DMS53 (cell line): Measurements from ENCODE around the gene LRRC8C.
"Not testable (repeated sequence)": the region's sequence is repeated elsewhere in the genome, so short reads cannot be mapped to it uniquely, and the experiment has no call there.

Source experiments
- DNase-seq: peaks from one replicate; lab custom pipeline; 2025; lab: John Stamatoyannopoulos, UW

Gene LRRC8C

GRCh38 chr1:89607586-89608318, 25.2 kb upstream of the LRRC8C start:
- DNase-seq = no peak

GRCh38 chr1:89608319-89608983, 24.5 kb upstream of the LRRC8C start:
- DNase-seq = no peak

- DNase-seq = no peak
Observed at GRCh38 chr1:89608984-89609725, 23.8 kb upstream of the LRRC8C start.

DNA sequence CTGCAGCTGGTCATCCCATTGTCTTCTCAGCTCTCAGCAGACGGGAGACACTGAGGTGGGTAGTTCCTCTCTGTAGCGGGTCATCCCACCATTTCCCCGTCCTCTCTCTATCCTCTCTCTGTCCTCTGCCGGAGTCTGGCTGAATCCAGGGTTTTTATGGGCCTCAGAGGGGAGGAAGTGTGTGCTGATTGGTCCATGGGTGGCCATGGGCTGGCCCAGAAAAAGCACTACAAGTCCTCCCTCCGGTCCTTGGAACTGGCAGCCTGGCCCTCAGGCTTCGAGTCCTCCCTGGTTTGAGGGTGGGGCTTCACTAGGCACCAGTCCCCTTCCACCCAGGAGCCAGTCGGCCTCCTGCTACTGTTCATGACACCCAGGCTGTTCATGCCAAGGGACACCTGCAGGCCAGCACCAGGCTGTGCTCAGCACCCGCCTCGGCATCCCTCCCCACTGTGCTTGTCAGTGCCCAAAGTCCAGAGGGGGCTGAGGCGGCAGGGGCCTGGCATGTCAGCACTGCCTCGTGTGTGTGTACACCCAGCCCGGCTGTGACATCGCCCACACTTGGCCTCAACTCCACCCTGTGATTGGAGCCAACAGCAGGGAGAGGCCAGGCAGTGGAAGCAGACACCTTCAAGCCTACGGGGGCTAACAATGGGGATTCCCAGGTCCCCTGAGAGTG, 23.0 kb upstream of the LRRC8C start:
- no peak for DNase-seq

GRCh38 chr1:89610457-89611011, 22.4 kb upstream of the LRRC8C start:
- DNase-seq = no peak

GRCh38 chr1:89611721-89612120, 21.2 kb upstream of the LRRC8C start:
- no peak for DNase-seq

GRCh38 chr1:89613928-89614327, 19.0 kb upstream of the LRRC8C start:
- no peak for DNase-seq

- peak; percentile 70 for DNase-seq
Observed at GRCh38 chr1:89615676-89616598, 17.0 kb upstream of the LRRC8C start.

DNA sequence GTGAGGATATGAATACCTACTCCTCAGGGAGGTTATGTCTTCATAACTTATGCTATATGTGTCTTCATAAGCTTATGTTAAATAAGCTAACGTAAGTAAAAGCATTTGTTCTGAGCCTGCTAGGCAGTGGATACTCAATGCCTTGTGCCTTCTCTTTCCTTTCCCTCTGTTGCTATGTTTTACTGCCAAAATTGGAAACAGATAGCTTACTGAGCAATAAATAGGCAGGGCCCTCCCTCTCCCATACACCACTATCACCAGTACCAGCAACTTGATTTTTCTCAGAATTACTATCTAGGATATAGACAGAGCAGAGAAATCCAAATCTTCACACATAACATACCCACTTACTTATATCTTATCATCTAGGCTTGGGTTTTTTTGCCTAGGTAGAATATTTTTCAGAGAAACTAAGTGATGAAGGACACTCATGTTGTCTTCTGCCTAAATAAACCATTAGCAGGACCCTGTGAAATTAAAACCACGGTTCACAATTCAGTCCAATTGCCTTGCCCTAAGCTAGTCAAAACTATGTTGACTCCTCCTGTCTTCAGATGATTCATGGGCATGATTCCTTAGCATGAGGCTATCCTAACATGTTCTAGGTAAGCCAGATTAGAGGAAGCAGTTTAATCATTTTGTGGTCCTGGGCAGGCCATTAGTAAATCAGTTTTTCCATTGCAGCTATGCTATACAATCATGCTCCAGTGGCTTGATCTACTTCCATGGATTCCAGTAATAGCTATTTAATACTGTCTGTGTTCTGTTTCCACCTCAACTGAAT, 15.9 kb upstream of the LRRC8C start:
- no peak for DNase-seq

- DNase-seq = no peak
Observed at GRCh38 chr1:89620664-89621063, 12.3 kb upstream of the LRRC8C start.

- peak; percentile 21 for DNase-seq
Observed at GRCh38 chr1:89622895-89623294, 10.0 kb upstream of the LRRC8C start.

GRCh38 chr1:89624314-89624713, 8.6 kb upstream of the LRRC8C start:
- no peak for DNase-seq

- DNase-seq = no peak
Observed at GRCh38 chr1:89624715-89625323, 8.1 kb upstream of the LRRC8C start.

GRCh38 chr1:89627596-89627962, 5.3 kb upstream of the LRRC8C start:
- DNase-seq = no peak

- DNase-seq = no peak
Observed at GRCh38 chr1:89629146-89629545, 3.8 kb upstream of the LRRC8C start.

DNA sequence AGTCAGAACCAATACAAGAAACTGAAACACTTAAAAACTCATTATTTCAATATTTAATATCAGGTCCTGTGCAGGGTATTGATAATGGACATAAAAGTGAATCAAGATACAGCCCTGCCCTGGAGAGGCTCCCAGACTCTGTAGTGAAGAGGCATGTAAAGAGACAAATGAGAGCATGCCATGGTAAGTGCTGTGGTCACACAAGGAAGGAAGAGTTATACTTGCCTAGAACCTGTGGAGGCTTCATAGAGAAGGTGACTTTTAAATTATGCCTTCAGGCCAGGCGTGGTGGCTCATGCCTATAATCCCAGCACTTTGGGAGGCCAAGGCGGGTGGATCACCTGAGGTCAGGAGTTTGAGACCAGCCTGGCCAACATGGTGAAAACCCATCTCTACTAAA, 3.3 kb upstream of the LRRC8C start:
- not testable (repeated sequence) for DNase-seq

DNA sequence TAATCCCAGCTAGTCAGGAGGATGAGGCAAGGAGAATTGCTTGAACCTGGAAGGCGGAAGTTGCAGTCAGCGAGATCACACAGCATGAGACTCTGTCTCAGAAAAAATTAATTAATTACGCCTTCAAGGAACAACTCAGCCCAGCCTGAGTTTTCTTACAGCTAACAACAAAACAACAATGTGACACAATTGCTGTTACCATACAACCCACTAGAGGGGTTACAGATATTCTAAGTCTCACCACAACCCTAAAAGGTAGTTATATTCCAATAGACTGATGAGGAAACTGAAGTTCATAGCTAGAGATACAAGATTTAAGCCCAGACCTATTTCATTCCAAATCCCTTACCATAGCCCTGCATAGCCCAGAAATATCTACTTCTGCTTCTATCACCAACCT, 2.9 kb upstream of the LRRC8C start:
- DNase-seq = no peak

DNA sequence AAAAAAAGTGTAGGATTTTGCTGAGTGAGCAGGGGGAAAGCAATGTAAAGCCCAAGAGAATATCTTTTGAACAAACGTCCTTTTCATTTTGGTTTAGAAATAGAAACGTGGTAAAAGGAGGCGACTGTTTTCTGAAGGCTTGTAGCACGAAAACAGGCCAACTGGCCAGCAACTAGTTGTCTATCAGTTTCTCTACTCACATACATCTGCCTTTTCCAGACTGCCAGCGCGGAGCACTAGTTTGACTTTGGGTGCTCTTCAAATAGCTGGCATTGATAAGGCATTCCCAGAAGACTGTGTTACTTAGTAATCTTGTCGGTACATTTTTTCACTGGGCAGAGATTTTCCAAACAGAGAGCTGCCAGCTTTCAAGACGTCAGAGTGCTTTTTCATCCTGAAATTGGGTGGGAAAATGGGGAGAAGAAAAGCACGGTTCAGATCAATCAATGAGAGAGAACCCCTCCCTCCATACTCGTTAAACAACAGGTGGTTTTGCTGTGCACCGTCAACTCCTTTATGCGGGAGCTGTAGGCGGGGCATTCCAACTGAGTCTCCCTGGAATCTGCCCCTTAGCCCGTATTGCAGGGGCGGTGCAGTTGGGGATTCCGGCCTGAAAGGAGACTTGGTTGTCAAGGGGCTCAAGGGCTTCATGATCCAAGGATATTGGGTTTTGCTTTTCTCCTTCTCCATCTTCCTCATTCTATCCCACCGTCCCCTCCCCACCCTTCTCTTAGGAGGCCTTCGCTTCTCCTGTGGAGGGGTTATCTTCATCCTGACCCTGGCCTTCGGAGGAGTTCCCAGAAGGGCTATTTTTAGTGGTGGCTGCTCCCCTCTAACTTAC, 884 bp upstream of the LRRC8C start:
- peak; percentile 25 for DNase-seq

- peak; percentile 83 for DNase-seq
Observed at GRCh38 chr1:89633248-89633799, 404 bp downstream of the LRRC8C start.
